CD4-positive, alpha-beta T cell treated with Interleukin-21 for 1 hour (primary cell): ENCODE measurements around the gene ESPN.
A peak's percentile ranks its signal among the peaks of the same experiment; 100 is the strongest.

ENCODE experiments used
- DNase-seq: peaks from one replicate; pipeline ENCODE4 v3.0.0-alpha.2; 2020

Gene ESPN

DNA sequence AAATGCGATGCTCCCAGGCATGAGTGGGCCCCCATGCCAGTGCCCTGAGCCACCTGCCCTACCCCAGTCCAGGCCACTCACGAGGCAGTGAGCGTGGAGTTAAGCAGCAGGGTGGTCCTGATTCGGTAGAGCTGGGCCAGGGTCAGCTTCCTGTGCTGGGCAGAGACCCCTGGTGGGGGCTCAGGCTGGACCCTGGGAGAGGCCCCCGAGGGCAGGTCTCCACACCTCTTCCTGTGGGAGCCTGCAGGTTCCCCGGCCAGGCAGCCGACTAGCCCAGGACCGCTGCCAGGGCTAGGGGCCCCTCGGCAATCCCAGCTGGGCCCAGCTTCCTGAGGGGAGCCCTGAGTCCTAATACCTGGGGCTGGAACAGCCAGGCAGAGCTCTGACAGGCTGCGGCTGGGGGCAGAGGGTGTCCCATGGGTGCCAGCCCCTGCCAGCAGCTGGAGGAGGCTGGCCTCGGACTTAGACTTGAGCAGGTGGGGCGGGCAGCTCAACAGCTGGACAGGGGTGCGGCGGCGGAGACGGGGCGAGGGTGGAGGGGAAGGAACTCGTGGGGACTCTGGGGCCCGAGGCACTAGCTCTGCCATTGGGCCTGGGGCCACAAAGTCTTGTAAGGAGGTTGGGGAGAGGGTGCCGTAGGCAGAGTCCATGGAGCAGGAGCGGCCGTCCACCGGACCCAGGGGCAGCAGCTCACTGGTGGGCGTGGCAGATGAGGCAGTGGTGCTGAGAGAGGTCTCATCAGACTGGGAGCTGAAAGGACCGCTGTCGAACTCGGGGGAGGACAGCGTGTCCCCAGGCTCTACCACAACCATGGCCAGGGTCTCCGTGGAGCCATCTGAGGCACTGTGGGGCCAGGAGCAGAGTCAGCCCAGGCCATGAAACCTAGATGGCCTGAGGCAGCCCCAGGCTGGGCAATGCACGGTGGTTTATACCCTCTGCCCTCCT lies 43.4 kb downstream of the ESPN start:
- DNase-seq, result no peak

DNA sequence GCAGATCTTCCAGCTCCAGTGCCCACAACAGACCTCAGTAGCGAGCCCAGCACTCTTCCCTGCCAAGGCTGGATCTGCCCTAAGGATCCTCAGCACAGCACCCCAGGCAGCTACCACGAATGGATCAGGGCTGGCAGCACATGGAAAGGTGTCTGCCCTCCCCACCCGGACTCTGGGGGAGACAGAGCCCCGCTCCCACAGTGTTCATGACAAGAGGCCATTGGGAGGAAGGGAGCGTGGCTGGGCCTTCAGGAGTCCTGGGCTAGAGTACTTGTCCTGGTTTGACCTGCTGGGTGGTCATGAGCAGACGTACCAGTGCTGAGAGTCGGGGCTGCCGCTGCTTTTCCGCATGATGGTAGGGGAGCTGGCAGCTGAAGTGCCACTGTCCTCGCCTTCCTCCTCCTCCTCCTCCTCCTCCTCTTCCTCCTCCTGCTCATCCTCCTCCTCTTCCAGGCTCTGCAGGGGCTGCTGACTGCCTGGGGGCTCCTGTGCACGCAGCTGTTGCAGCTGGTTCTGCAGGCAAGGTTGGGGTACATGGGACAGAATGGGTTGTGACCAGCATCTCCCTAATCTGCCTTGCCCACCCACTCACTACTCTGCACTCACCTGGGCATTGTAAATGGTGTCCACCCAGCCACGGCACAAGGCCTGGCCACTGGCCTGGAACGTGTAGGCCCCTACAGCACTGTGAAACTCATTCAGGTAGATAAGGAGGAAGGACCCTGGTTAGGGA lies 44.3 kb downstream of the ESPN start:
- DNase-seq, result no peak

DNA sequence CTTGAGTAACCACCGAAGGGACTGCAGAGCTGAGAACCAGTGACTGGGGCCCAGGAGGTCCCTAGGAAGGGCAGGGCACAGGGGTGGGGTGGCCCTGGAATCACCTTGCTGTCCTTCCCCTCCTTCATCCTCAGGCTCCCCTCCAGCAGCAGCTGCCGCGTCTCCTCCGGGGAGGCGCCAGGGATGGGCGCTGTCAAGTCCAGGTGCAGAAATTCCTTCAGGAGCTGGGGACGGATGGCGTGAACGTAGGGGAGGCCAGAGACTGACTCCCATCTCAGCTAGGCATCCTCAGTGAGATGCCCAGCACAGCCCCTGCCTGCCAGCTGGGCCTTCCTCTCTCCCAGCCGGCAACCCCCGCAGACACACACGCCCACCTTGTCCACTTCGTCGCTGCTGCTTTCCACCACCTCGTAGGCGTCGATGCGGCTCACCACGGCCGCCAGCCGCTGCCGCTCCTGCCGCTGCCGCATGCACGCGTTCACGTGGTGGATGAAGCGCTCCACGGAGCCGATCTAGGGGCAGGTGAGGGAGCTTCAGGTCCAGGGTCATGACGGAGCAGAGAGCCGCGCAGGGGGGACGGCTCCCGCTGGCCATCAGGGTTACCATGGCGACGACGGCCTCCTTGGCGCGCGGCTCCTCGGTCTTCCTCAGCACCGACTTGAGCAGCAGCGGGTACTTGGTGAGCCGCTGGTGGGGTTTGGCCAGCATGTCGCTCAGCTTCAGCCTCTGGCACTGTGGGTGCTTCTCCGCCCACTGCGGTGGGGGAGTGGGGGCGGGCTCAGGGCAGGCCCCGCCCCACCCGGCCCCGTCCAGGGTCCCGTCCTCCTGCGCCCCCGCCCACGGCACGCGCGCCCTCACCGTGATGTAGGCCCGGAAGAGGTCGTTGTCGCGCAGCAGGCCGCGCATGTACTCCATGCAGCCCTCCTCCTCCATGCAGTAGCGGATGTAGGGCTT lies 45.8 kb downstream of the ESPN start:
- DNase-seq, result no peak

DNA sequence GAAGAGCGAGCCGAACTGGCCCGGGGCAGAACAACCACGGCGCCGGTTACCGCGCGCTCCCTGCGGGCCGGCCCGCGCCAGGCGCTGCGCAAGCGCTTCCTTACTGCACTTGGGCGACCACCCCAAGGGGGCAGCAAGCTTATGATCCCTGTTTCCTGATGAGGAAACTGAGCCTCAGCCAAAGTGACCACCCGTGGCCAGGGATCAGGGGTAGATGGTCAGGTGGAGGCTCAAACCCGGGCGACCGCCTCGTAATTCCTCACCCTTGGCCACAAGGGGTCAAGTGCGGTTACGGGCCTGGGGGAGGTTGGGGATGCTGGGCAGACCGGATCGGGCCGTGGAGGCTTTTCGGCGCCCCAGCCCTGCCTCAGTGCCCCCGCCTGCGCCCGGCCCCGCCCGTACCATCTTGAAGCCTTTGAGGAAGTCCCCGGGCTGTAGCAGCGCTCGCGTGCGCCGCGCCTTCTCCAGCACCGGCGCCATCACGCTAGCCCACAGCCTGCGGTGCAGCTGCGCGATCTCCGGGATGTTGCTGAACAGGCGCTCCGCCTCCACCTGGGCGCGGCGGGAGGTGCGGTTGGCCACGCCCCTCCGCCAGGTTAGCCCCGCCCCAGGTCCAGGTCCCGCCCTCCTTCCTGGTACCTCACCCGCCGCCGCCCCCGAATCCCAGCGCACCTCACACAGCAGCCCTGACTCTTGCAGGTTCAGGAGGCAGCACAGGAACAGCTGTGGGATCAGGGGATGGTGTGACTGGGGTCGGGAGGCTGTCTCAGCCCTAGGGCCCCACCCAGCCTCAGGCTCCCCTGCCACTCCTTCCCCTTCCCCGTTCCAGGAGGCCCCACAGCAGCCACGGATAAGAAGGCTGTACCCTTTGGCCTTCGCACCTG lies 46.8 kb downstream of the ESPN start:
- DNase-seq, result peak; percentile 52

DNA sequence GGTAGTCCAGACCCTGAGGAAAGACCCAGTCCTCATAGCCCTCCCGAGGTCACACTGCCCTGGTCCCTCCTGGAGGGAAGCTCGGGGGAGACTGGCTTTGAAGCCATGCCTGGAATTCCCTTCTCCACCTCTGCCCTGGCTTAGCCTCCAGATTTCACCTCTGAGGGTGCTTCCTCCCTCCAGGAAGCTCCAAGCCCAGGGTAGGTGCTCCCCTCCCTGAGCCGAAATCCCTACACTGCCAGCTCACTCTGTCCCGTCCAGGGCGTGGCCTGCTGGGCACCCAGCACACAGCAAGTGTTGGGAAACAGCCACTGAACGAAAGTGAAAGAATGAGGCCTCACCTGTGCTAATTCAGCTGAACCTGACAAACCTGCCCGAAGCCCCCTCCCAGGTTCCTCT lies 47.4 kb downstream of the ESPN start:
- no peak for DNase-seq

DNA sequence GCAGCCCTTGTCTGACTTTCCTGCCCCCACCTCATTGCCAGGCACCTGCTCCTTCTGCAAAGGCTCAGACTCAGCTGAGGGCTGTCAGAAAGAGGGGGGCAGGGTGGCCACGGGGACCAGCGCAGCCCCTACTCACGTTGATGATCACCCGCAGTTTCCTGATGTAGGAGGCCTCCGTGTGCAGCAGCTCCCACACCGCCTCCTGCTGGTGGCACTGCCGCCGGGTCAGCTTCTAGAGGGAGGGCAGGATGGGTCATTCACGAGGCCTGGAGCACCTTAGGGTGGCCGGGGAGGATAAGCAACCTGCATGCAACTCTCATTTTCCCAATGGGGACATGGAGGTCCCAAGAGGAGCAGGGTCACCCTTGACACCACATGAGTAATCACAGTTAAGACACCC lies 47.8 kb downstream of the ESPN start:
- DNase-seq, result no peak

DNA sequence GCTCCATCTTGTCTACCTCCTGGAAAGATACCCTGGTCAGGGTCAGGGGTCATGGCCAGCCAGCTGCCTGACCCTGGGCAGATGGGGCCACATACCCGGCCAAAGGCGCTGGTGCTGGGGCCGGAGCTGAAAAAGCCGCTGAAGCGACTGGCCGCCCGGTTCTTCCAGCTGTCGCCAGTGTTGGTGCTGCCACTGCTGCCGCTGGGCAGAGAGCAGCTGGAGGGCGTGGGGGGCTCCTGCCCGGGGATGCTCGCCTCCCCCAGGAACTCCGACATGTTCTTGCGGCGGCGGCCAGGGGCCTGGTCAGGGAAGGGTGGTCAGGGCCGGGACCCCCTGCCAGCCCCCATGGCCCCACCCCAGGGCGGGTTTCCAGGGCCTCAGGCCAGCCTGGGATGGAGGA lies 48.6 kb downstream of the ESPN start:
- DNase-seq, result no peak

DNA sequence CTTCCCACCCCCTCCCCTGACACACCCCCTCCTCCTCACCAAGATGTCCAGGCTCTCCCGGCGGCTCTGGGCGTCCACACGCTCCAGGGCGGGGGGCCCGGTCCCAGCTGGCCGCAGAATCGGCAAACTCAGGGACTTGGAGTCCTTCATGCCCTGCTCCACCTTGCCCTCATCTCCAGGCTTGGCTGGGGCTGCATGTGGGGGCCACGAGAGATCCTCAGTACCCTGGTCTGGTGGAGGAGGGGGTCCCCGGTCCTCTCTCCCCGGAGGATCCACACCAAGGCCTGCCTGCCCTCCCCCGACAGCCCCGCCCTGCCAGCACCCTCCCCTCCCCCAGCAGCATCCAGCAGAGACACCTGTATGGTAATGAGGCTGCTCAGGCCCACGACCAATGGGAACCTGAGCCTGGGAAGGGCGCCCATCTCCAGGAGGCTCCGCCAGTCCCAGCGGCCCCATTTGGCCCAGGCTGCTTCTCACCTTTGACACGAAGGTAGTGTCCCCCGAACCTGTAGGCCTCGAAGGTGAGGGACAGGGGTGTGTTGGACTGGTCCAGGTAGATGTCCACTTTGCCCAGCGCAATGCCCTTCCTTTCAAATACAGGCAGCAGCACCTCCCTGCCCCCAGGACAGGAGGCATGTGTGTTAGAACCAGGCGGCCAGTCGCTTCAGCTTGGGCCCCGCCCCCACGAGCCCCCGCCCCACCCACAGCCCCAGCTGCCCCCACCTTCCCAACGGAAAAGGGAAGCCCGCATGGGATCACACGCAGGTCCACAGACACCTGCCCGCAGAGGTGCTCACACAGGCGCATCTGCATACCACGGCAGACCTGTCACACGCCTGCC lies 49.6 kb downstream of the ESPN start:
- DNase-seq, result no peak

DNA sequence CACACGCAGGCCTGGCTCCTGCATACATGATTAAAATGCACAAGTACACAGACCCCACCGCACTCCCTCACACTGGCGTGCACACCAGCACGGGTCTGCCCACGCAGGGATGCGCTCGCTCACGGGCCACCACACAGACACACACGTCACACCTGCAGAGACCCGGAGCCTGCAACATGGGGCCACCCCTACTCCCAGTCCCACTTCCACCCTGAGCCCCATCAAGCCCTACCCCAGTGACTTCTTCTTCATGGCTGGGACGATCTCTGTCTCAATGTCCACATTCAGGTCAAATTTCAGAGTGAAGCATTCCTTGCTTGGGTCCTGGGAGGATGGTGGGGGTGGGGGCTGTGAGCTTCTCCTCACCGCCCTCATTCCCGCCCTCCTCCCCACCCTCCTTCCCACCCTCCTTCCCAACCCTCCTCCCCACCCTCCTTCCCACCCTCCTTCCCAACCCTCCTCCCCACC lies 50.3 kb downstream of the ESPN start:
- DNase-seq, result no peak

DNA sequence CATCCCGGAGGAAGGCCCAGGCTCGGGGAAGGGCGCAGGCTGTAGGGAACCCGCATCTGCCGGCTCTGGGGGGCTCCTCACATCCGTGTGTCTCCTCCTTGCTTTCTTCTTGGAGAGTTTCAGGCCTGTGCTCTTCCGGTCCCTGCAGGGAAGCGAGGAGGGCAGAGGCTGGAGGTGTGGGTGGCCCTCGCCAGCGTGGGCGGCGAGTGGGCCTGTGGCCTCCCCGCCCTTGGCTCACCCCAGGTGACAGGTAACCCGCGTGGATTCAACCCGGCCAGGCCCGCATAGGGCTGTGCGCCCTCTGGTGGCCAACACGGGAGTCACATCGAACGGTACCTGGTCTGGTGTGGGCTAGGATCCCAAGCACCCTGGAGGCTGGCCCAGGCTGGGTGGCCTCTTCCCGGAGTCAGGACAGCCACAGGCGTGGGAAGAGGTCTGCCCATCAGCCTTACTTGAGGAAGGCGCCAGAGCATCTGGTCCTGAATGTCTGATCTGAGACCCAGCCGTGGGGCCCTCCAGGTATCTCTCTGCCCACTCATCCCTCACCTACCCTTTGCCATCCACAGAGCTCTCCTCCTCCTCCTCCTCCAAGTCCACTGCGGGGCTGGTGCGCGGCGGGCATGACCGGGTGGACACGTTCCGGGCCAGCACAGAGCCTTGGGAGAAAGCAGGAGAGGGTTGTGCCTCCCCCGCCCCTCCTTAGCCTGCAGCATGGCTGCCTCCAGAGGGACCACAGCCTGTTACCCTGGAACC lies 51.0 kb downstream of the ESPN start:
- DNase-seq, result peak; percentile 84

DNA sequence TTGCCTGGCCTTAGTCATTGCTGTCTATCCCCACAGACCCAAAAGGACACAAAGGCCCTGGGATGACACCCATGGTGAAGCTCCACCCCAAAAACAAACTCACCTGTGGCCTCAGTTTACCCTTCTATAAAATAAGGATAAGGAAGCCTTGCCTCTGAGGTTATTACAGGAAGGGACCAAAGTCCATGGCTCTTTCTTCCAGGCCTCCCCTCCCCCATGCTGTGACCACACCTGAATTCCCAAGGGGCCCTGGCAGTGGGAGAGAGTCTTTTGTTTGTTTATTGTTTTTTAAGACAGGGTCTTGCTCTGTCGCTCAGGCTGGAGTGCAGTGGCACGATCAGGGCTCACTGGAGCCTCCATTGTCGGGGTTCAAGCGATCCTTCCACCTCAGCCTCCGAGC lies 51.9 kb downstream of the ESPN start:
- no peak for DNase-seq

DNA sequence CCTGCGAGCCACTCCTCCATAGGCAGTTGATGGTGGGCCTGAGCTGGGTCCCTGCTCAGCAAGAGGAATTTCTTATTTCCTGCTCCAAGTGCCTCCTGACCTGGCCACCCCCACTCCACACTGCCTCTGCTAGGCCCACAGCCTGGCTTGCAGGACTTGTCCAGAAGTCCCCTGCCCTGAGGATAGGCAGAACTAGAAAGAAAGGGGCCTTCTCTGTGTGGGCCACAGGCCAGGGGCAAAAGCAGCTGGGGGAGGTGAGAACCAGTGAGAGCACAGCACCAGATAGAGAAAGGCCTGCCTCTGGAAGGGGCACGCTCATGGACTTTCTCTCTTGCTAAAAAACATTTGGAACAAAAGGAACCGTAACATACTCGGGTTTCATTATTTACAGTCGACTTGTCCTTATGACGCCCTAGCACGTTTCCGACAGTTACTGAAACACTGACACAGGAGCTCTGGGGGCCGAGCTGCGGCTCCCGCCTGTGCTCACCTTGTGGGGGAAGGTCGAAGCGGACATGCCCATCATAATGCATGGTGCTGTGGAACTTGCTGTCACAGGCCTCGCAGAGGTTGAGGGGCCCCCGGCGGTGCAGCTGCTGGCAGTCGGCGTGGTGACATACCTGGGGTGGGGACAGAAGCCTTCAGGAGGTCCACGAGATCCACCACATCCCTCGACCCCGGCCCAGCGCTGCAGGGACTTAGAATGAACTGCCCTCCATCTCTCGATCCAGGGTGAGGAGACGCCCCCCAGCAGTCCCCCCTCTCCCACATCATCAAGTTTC lies 52.7 kb downstream of the ESPN start:
- DNase-seq, result no peak

DNA sequence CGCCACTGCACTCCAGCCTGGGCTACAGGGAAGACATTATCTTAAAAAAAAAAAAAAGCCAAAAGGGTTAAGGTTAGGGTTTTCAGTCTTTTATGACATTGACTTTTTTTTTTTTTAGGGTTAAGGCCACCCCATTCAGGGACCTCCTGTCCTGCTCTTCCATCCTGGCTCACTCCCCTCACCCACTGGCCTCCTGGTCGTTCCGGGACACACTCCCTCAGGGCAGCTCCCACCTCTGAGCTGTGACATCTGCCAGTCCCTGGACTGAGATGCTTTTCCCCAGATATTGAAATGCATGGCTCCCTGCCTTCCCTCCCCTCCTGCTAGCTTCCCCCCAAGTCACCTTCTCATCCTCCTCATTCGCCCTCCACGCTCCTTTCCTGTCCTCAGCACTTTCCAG lies 57.2 kb downstream of the ESPN start:
- DNase-seq, result no peak

DNA sequence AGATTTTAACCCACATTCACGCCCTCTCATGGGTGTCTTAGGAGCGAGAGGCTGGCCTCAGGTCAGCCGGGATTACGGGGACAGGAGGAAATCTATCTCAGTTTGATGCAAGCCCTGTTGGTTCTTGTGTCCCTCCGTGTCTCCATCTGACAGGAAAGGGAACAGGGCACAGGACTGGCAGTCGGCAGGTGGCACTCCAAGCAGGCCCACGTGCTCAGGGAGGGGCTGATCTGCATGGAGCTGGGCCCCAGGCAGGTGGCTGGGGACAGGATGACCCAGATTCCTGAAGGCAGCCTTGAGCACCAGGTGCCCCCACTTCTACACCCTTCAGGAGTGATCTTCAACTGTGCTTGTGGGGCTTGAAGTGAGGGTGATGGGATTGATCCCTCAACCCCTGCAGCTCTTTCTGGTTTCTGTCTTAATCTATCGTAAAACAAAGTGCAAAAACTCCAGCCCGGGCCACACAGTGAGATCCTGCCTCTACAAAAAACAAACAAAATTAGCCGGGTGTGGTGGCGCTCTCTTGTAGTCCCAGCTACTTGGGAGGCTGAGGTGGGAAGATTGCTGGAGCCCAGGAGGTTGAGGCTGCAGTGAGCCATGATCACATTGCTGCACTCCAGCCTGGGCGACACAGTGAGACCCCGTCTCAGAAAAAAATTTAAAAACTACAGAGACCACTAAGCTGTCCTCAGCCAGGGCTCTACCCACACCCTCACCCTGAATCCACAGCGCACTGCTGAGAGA lies 58.6 kb downstream of the ESPN start:
- no peak for DNase-seq

DNA sequence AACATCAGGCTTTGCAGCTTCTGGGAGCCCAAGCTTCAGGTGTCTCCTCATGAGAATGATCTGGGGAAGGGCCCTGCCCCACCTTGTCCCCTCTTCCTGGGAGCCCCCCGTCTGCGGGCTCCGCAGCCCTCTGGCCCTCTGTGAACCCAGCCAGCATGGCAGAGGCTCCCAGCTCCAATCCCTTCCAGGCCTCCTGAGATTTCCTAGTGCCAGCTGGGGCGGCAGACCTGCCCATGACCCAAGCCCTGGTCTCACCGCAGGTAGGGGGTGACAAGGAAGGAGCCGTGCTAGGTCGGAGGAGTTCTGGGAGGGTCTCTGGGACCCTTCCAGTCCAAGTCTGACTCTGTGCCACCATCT lies 59.2 kb downstream of the ESPN start:
- DNase-seq, result no peak

DNA sequence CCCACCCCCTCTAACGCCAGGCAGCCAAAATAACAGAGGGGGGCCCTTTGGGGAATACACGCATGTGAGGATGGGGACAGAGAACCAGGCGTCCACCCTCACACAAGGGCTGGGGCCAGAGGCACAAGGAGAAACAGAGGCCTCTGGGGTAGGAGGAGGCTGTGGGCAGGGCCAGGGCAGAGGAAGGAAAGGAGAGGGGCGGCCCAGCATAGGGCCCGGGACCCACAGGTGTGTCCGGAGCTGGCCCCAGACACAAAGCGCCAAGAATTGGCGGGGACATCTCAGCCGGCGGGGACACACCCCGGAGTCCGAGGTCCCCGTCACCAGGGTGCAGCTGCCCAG lies 60.2 kb downstream of the ESPN start:
- DNase-seq, result no peak

DNA sequence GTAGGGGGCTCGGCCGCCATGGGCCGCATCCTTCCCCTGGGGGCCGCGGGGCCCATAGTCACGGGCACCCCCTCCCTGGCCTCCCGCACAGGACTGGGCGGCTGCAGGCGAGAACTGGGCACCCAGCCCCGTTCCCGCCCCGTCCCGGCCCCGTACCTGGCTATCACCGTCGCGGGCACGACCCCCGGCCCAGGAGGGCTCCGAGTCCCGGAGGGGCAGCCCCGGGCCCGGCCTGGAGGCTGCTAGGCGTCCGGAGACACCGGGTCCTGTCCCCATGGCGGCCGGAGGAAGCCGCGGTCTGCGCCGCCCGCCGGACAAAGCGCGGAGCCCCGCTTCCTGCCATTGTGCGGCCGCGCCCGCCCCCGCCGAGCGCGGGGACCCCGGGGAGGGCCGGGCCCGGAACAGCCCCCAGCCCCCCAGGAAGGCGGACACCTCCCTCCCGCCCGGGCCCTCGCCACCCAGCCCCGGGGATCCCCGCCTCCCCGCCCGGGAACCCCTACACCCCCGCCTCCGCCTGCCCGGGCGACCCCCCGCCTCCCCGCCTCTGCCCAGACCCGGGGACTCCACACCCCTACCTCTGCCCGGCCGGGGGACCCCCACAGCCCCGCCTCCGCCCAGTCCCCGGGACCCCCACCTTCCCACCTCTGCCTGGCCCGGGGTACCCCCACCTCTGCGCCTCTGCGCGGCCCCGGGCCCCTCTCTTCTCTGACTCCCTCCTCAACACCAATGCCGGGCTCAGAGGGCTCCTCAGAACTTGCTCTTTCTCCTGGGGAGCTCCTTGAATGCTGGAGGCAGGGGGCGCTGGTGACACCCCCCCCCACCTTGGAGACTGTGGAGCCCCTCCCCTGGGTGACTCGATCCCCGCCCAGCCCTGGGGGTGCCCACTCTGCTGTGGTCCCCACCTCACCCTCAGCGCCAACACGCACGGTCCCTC lies 60.9 kb downstream of the ESPN start:
- no peak for DNase-seq
